Neural cell (in vitro differentiated cells): ENCODE results near the gene LARGE1. TPM values are rescaled to one million over a fixed set of nuclear protein-coding genes. Genes with fewer than 3 reads are reported as not detected.

Experiments used
- H2AFZ ChIP-seq: fragments of 200-600, 300-800 bp; sonication (generic), shearing (Covaris generic); 2 replicates; pipeline ENCODE4 v1.6.0; 2014; ENCODE audit warnings: low read depth, mild to moderate bottlenecking, antibody characterized with exemption, low read length, moderate library complexity
- H3F3A ChIP-seq: fragments of 200-600 bp; shearing (Covaris generic); 2 replicates; pipeline ENCODE4 v1.6.1; 2016; ENCODE audit warnings: mild to moderate bottlenecking, moderate library complexity, mixed read lengths, antibody characterized with exemption, low read length; ENCODE audit not compliant: insufficient read depth, poor library complexity, severe bottlenecking
- H3K27ac ChIP-seq: fragments of 200-600, 300-800 bp; sonication (generic), shearing (Covaris generic); 2 replicates; pipeline ENCODE4 v1.5.1; 2014; ENCODE audit warnings: mild to moderate bottlenecking, low read length, moderate library complexity
- H3K27me3 ChIP-seq: fragments of 300-800, 200-600 bp; sonication (generic), shearing (Covaris generic); 2 replicates; pipeline ENCODE4 v1.6.0; 2014; ENCODE audit warnings: mild to moderate bottlenecking, low read depth, low read length, moderate library complexity; ENCODE audit not compliant: insufficient read depth
- H3K36me3 ChIP-seq: fragments of 300-800, 200-600 bp; sonication (generic), shearing (Covaris generic); 2 replicates; pipeline ENCODE4 v1.5.1; 2014; ENCODE audit warnings: mild to moderate bottlenecking, antibody characterized with exemption, low read length, moderate library complexity; ENCODE audit not compliant: insufficient read depth
- H3K4me2 ChIP-seq: fragments of 300-800, 200-600 bp; sonication (generic), shearing (Covaris generic); 2 replicates; pipeline ENCODE4 v1.6.0; 2014; ENCODE audit warnings: mild to moderate bottlenecking, low read length
- H3K4me3 ChIP-seq: fragments of 300-800, 200-600 bp; sonication (generic), shearing (Covaris generic); 2 replicates; pipeline ENCODE4 v1.5.1; 2014; ENCODE audit warnings: mild to moderate bottlenecking, low read length, moderate library complexity
- H3K79me2 ChIP-seq: fragments of 200-600 bp; shearing (Covaris generic); replicated peaks from 2 replicates; pipeline ENCODE4 v1.6.0; 2014; ENCODE audit warnings: mild to moderate bottlenecking, low read length, moderate library complexity; ENCODE audit not compliant: insufficient read depth
- H3K9ac ChIP-seq: fragments of 300-800, 200-600 bp; sonication (generic), shearing (Covaris generic); 2 replicates; pipeline ENCODE4 v1.6.1; 2016; ENCODE audit warnings: mild to moderate bottlenecking, low read length, mixed read lengths
- H3K9me2 ChIP-seq: fragments of 200-600 bp; shearing (Covaris generic); 2 replicates; pipeline ENCODE4 v1.6.1; 2016; ENCODE audit warnings: mild to moderate bottlenecking, low read length, mixed read lengths; ENCODE audit not compliant: insufficient read depth
- H3K9me3 ChIP-seq: fragments of 200-600, 300-800 bp; sonication (generic), shearing (Covaris generic); 2 replicates; pipeline ENCODE4 v1.6.1; 2016; ENCODE audit warnings: mild to moderate bottlenecking, mixed run types, low read length, moderate library complexity, mixed read lengths
- H4K20me1 ChIP-seq: fragments of 200-600 bp; shearing (Covaris generic); 2 replicates; pipeline ENCODE4 v1.6.1; 2016; ENCODE audit warnings: mild to moderate bottlenecking, mixed run types; ENCODE audit not compliant: insufficient read depth
- EP300 ChIP-seq: fragments of 450-650 bp; conservative IDR thresholded peaks from 2 replicates; pipeline ENCODE4 v1.6.1; 2014; ENCODE audit warnings: antibody characterized with exemption, mild to moderate bottlenecking, moderate library complexity; ENCODE audit not compliant: poor library complexity, severe bottlenecking
- EZH2 ChIP-seq: fragments of 200-600, 300-800 bp; shearing (Covaris generic), sonication (generic); IDR thresholded peaks from 2 replicates; pipeline ENCODE4 v1.6.1; 2014; ENCODE audit warnings: antibody characterized with exemption, low read length, borderline replicate concordance, mild to moderate bottlenecking; ENCODE audit not compliant: insufficient read depth, poor library complexity, severe bottlenecking
- MXI1 ChIP-seq: fragments of 450-650 bp; conservative IDR thresholded peaks from 2 replicates; pipeline ENCODE4 v1.6.1; 2014; ENCODE audit warnings: antibody characterized with exemption, mild to moderate bottlenecking; ENCODE audit not compliant: poor library complexity, severe bottlenecking
- POLR2AphosphoS5 ChIP-seq: IDR thresholded peaks from 2 replicates; pipeline ENCODE4 v1.6.1; 2012
- RAD21 ChIP-seq: fragments of 450-650 bp; conservative IDR thresholded peaks from 2 replicates; pipeline ENCODE4 v1.6.1; 2014; ENCODE audit warnings: antibody characterized with exemption, mild to moderate bottlenecking, moderate library complexity
- REST ChIP-seq: IDR thresholded peaks from 2 replicates; pipeline ENCODE4 v1.6.1; 2012; ENCODE audit warnings: borderline replicate concordance
- SMC3 ChIP-seq: fragments of 450-650 bp; conservative IDR thresholded peaks from 2 replicates; pipeline ENCODE4 v1.6.1; 2014; ENCODE audit warnings: antibody characterized with exemption, mild to moderate bottlenecking, moderate library complexity; ENCODE audit not compliant: poor library complexity
- TAF1 ChIP-seq: IDR thresholded peaks from 2 replicates; pipeline ENCODE4 v1.6.1; 2012; ENCODE audit warnings: low read depth
- polyA plus RNA-seq: library from polyadenylated mRNA; depleted of rRNA; stranded (reverse); fragments of >200 nt; gene quantifications from 2 replicates; pipeline ENCODE4 v1.2.3, GENCODE V29; 2014
- TF ChIP-seq, protein P1 (sequence below): fragments of 450-650 bp; IDR thresholded peaks from 2 replicates; pipeline ENCODE4 v1.5.1; 2014; ENCODE audit warnings: antibody characterized with exemption, mild to moderate bottlenecking, moderate library complexity; ENCODE audit not compliant: poor library complexity, severe bottlenecking

Gene LARGE1
- polyA plus RNA-seq, 1 donor from 2014 or later = 27.5 TPM

GRCh38 chr22:33400061-33400840, 520.0 kb downstream of the LARGE1 start:
- H3K4me2 ChIP-seq = no peak overlapping the region
- no peaks in the 10 kb centered on the region for H3K9me3 ChIP-seq
- no peak for TF ChIP-seq POLR2AphosphoS5
- no peak for TF ChIP-seq REST
- TF ChIP-seq EZH2 = no peak
- H3K4me3 ChIP-seq = no peak overlapping the region
- H3K9me2 ChIP-seq = no peaks in the 10 kb centered on the region
- no peaks in the 10 kb centered on the region for H4K20me1 ChIP-seq
- H3K79me2 ChIP-seq = no peaks in the 10 kb centered on the region
- H3K27me3 ChIP-seq = no peaks in the 10 kb centered on the region
- H3F3A ChIP-seq = no peaks in the 10 kb centered on the region
- H3K9ac ChIP-seq = no peak overlapping the region
- no peaks in the 10 kb centered on the region for H3K36me3 ChIP-seq
- no peak overlapping the region for H2AFZ ChIP-seq
- H3K27ac ChIP-seq = no peak overlapping the region

DNA sequence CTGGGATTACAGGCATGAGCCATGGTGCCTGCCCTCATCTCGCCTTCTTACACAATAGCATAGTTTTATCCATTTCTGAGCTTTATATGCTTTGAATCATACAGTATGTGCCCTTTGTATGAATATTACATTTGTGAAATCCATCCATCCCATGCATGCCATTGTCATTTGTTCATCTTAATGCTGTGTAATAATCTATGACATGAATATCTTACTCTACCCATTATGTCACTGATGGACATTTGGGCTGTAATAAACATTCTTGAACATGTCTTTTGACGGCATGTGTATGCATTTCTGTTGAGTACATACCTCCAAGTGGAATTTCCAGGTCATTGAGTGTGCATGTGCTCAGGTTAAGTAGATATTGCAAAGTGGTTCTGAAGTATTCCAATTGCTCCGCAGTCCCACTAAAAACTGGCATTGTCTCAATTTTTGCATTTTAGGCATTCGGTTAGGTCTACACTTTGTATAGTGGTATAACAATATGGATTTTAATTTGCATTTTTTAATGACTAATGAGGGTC, 522.8 kb downstream of the LARGE1 start:
- Histone ChIP-seq H3K36me3 (no peaks in the 10 kb centered on the region), H3K27ac (no peak overlapping the region), H2AFZ (no peak overlapping the region), H3K27me3 (no peaks in the 10 kb centered on the region), H3K9me2 (no peaks in the 10 kb centered on the region), H3K9me3 (no peaks in the 10 kb centered on the region), H3K4me3 (no peak overlapping the region), H4K20me1 (no peaks in the 10 kb centered on the region), H3K4me2 (no peak overlapping the region), H3K9ac (no peak overlapping the region), H3K79me2 (no peaks in the 10 kb centered on the region), H3F3A (no peaks in the 10 kb centered on the region)
- no peak for TF ChIP-seq REST
- TF ChIP-seq MXI1 = no peak

- no peaks in the 10 kb centered on the region for H3K36me3 ChIP-seq
- no peaks in the 10 kb centered on the region for H3F3A ChIP-seq
- H3K79me2 ChIP-seq = no peaks in the 10 kb centered on the region
- no peak overlapping the region for H3K4me3 ChIP-seq
- H2AFZ ChIP-seq = no peak overlapping the region
- H3K9me3 ChIP-seq = no peaks in the 10 kb centered on the region
- H3K9me2 ChIP-seq = no peaks in the 10 kb centered on the region
- no peaks in the 10 kb centered on the region for H4K20me1 ChIP-seq
- no peak overlapping the region for H3K9ac ChIP-seq
- no peak overlapping the region for H3K4me2 ChIP-seq
- H3K27ac ChIP-seq = no peak overlapping the region
- H3K27me3 ChIP-seq = no peaks in the 10 kb centered on the region
- TF ChIP-seq, protein P1, sequence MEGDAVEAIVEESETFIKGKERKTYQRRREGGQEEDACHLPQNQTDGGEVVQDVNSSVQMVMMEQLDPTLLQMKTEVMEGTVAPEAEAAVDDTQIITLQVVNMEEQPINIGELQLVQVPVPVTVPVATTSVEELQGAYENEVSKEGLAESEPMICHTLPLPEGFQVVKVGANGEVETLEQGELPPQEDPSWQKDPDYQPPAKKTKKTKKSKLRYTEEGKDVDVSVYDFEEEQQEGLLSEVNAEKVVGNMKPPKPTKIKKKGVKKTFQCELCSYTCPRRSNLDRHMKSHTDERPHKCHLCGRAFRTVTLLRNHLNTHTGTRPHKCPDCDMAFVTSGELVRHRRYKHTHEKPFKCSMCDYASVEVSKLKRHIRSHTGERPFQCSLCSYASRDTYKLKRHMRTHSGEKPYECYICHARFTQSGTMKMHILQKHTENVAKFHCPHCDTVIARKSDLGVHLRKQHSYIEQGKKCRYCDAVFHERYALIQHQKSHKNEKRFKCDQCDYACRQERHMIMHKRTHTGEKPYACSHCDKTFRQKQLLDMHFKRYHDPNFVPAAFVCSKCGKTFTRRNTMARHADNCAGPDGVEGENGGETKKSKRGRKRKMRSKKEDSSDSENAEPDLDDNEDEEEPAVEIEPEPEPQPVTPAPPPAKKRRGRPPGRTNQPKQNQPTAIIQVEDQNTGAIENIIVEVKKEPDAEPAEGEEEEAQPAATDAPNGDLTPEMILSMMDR = no peak
- TF ChIP-seq EP300 = no peak
- TF ChIP-seq RAD21 = no peak
- TF ChIP-seq REST = no peak
- no peak for TF ChIP-seq TAF1
- no peak for TF ChIP-seq SMC3
Measured at GRCh38 chr22:33393432-33393831, 526.8 kb downstream of the LARGE1 start.
